Cardiac septum (tissue), 1 donor: Measurements from ENCODE around the gene RBM23. TPM values are rescaled to one million over a fixed set of nuclear protein-coding genes. Genes with fewer than 3 reads are reported as not detected.
"Not testable (repeated sequence)": the region's sequence is repeated elsewhere in the genome, so short reads cannot be mapped to it uniquely, and the experiment has no call there.

Experiments used
- DNase-seq: peaks from one replicate; pipeline ENCODE4 v3.0.0-alpha.2; 2020; ENCODE audit warnings: low spot score
- intact Hi-C: fragments of 100-400 bp; cut with DNase I; formaldehyde crosslinking; loops from one replicate; pipeline ENCODE4 v1.14.0; 2022
- long read RNA-seq: library from polyadenylated mRNA; unstranded; transcript quantifications from one replicate; pipeline ENCODE4 v2.0.0, GENCODE V29; 2021
- total RNA-seq: library from RNA; stranded (reverse); fragmentation: NEBNext Ultra II Directional; extraction: Animal tissue kit (Norgen Biotek cat#: 25700); gene quantifications from one replicate; pipeline ENCODE4 v1.2.1, GENCODE V29; 2021
- donor health status: DM: no; HTN: no; CAD: no.

RBM23 gene
- total RNA-seq, result 48.1 TPM
- long read RNA-seq, full-length matches to known transcripts, result 27 of 47 reads
- long read RNA-seq, partial matches to known transcripts, result 6 of 47 reads
- long read RNA-seq, other reads (novel, unspliced or antisense), result 14 of 47 reads

DNA sequence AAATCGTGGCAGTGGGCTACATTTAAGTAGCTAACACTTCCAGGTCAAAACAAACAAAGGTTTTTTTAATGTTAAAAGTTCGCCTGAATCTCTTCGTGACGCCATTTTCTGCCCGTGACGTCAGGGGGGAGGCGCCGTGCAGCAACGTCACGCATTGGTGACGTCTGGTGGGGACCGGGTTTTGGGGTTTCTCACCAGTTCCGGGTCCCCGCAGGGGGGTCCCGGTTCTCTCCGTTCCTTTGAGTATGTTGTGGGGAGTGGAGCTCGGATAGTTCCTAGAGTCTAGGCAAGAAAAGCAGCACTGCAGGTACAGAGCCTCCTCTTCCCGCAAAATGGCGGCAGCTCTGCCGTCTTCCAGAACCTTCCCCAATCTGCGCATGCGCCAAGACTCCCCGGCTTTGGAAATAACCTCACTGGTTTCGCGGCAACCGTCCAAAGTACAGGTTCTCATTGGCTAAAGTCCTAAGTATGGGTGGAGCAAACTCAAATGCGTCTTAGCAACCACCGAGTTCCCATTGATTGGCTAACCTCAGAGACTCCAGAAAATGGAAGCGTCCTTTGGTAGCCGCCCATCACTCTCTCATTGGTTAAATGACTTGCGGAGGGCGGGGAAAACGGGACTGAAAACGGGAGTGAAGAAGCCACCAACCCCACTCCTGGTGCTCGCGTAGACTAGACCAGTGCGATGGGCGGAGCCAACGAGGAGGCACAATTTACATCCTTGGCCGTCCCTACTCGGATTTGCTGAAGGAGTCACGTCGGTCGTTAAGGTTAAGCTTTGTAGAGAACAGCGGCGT, at the start of gene RBM23:
RBM23 (minus strand) TSS at position 346 of the 797 bp plus-strand sequence.
- DNase-seq, result peak; percentile 100
- intact Hi-C loops, result loop anchor here (5.0 kb wide), 1 partner anchor 47 kb away; the partner anchor contains the start of gene LRP10

DNA sequence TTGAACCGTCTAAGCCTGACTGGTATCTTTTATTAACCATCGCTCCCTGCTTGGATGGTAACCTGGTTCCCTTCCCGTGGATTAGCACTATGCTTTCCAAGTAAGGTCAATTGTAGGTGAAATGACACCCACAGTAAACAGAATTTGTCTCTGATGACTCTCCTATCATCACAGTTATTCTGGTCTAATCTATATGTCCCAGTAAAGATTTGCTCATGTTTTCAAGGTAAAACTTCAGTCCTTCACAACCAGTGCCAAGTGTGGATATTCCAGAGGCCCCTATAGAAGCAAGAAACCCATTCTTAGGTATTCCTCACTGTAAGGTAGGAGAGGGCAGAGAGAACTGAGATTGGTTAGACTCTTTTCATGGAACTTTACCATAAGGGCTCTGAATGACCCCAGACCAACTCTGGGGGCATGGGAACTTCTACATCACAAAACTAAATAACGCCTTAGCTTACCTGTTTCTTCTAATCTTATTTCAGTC, 47.9 kb upstream of the RBM23 start:
- no peak for DNase-seq
- intact Hi-C loops, result no loop called here

GRCh38 chr14:22965916-22966782, 47.2 kb upstream of the RBM23 start:
- intact Hi-C loops, DNase-seq: not testable (repeated sequence)

GRCh38 chr14:22962061-22962676, 43.2 kb upstream of the RBM23 start:
- intact Hi-C loops, result no loop called here
- DNase-seq, result peak; percentile 15

DNA sequence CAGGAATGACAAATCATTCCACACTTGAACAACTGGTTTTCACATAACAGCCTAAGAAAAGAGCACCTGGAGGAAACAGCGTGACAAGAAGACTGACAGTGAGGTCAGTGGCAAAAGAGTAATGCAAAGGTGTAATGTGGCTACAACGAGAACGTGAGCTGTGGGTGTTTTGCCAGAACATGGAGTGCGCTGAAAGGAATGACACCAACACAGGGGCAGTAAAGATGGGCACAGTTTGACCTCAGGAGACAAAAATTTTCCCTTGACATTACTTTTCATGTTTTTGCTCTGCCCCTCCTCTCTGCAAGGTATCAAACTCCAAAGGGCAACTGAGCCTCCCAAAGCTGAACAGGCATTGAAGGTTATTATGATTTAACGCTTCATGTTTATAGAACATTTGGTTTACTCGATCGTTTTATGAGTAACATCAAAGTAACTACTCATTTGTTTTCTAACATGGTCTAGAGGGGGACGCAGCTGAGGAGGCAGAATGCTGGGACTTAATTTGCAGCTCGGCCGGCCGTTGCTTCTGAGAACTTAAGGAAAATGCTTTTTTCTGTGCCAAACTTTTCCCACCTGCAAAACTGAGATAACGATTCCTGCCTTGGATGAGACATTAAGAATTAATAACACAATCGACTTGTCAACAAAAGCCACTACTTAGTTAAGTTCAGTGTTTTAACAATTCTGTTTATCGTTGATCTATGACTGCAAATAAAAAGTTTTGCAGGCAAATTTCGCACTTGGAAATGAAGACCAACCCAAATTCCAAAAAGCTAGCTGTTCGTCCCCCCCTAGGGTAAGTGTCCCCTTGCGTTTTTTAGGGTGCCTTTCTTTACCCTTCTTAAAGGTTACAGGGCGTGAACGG, 37.0 kb upstream of the RBM23 start:
- DNase-seq, result peak; percentile 57
- intact Hi-C loops, result loop anchor here (2.0 kb wide), 1 partner anchor 27 kb away; the partner anchor contains the start of gene AJUBA

- DNase-seq, result no peak
- intact Hi-C loops, result no loop called here
These were observed 33.5 kb upstream of the RBM23 start for GRCh38 chr14:22952418-22952817.

- intact Hi-C loops, result not testable (repeated sequence)
- peak; percentile 89 for DNase-seq
These were observed 32.8 kb upstream of the RBM23 start for GRCh38 chr14:22951795-22952194.

- intact Hi-C loops, result no loop called here
- DNase-seq, result no peak
These were observed 26.7 kb upstream of the RBM23 start for GRCh38 chr14:22945642-22946041.

GRCh38 chr14:22939684-22940083, 20.7 kb upstream of the RBM23 start:
- no peak for DNase-seq
- intact Hi-C loops, result no loop called here

- DNase-seq, result no peak
These were observed 16.2 kb upstream of the RBM23 start for GRCh38 chr14:22935156-22935555.

DNA sequence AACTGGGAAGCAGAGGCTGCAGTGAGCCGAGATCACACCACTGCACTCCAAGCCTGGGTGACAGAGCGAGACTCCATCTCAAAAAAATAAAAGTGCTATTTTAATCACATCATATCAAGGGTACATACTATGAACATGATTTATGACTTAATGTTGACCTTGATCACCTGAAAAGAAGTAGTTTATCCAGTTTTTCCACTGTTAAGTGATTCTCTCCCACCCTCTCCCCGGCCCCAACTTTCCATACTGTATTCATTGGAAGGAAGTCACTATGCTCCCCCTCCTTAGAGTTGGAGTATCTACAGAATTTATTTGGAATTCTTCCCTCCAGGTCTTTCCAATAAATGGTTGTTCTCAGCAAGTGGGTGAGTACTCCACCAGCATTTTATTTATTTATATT, 13.2 kb upstream of the RBM23 start:
- intact Hi-C loops, result no loop called here
- no peak for DNase-seq

More at GRCh38 chr14:22935156-22935555, 16.2 kb upstream of the RBM23 start:
- intact Hi-C loops, result no loop called here

DNA sequence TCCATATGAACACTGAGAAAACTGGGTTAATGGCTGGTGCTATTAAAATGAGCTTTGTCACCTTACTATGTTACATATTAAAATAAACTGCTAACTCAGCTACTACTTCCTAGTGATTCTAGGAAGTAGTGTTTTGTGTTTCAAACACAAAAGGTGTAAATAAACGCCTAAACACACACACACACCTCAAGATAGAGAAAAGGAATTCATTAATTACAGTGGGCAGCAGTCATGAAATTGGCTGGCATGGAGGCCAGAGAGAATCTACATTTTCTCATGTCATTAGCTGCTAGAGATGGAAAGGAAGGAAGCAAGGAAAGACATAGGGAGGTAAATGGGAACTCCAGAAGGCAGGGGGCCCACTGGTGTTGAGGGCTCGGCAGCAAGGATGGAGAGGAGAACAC, 11.0 kb upstream of the RBM23 start:
- intact Hi-C loops, result loop anchor here (1.0 to 2.0 kb wide), 2 partner anchors 27 to 53 kb away; partner anchors contain the start of genes AJUBA and HAUS4
- no peak for DNase-seq

GRCh38 chr14:22929104-22929960, 10.4 kb upstream of the RBM23 start, which contains the start of gene PRMT5:
PRMT5 (minus strand) TSS chr14:22929376; CDS start chr14:22929361, 15 bp downstream.
- peak; percentile 99 for DNase-seq
- intact Hi-C loops, result loop anchor here (1.0 kb wide), 1 partner anchor 28 kb away; the partner anchor contains the start of gene HAUS4

GRCh38 chr14:22928237-22929103, 9.5 kb upstream of the RBM23 start:
- intact Hi-C loops, result loop anchor here (1.0 kb wide), 1 partner anchor 29 kb away; the partner anchor contains the start of gene HAUS4
- DNase-seq, result no peak

DNA sequence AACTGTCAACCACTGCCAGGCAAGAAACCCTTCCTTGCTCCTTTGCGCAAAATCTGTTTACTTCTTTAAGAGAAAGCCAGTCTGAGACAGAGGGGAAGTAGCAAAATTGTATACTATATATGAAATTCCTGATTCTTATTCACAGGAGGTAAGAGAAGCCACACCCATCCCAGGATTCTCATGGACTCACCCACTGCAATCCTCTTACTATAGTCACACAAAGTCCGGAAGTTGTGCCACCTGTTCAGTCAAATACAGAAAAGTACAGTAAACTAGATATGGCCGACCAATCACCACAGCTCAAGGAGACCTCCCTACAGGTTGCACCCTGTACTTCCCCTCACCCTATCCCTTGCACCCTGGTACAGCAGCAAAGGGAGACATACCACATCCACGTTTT, 7.4 kb upstream of the RBM23 start:
- intact Hi-C loops, result no loop called here

DNA sequence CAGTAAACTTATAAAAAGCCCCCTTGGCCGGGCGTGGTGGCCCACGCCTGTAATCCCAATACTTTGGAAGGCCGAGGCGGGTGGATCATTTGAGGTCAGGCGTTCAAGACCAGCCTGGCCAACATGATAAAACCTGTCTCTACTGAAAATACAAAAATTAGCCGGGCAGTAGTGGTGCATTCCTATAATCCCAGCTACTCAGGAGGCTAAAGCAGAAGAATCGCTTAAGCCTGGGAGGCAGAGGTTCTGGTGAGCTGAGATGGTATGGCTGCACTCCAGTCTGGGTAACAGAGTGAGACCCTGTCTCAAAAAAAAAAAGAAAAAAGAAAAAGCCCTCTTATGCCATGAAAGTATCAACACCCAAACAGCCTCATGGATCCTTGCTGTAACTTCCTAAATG, 6.6 kb upstream of the RBM23 start:
- intact Hi-C loops, result no loop called here
- no peak for DNase-seq

More for the DNA sequence above, 7.4 kb upstream of the RBM23 start:
- no peak for DNase-seq
